DOHH2 (cell line): ENCODE results near the gene TSNAX.
A peak's percentile ranks its signal among the peaks of the same experiment; 100 is the strongest.

Experiments used
- H3F3A ChIP-seq: fragments of 200-600 bp; sonication (generic), shearing (Covaris generic); 2 replicates; pipeline ENCODE4 v1.6.0; 2016; ENCODE audit warnings: antibody characterized with exemption, mild to moderate bottlenecking; ENCODE audit not compliant: control insufficient read depth, insufficient read depth
- H3K27ac ChIP-seq: fragments of 200-600 bp; sonication (generic); 2 replicates; pipeline ENCODE4 v1.5.1; 2014; ENCODE audit warnings: low read depth, mild to moderate bottlenecking, low read length, moderate library complexity
- H3K27me3 ChIP-seq: fragments of 200-600 bp; sonication (generic); 2 replicates; pipeline ENCODE4 v1.6.1; 2014; ENCODE audit warnings: mild to moderate bottlenecking, low read length, mixed read lengths; ENCODE audit not compliant: control insufficient read depth
- H3K36me3 ChIP-seq: fragments of 200-600 bp; sonication (generic); 2 replicates; pipeline ENCODE4 v1.6.1; 2014; ENCODE audit warnings: mild to moderate bottlenecking, low read length, moderate library complexity, mixed read lengths; ENCODE audit not compliant: control insufficient read depth
- H3K4me1 ChIP-seq: fragments of 200-600 bp; sonication (generic); 2 replicates; pipeline ENCODE4 v1.6.1; 2014; ENCODE audit warnings: mild to moderate bottlenecking, low read length, mixed read lengths; ENCODE audit not compliant: control insufficient read depth
- H3K4me2 ChIP-seq: fragments of 200-600 bp; sonication (generic); 2 replicates; pipeline ENCODE4 v1.6.0; 2014; ENCODE audit warnings: mild to moderate bottlenecking, low read length, moderate library complexity
- H3K4me3 ChIP-seq: fragments of 200-600 bp; sonication (generic); 2 replicates; pipeline ENCODE4 v1.5.1; 2014; ENCODE audit warnings: mild to moderate bottlenecking, low read length, mixed read lengths
- H3K79me2 ChIP-seq: fragments of 200-600 bp; sonication (generic); 2 replicates; pipeline ENCODE4 v1.6.1; 2014; ENCODE audit warnings: mild to moderate bottlenecking, low read length, mixed read lengths; ENCODE audit not compliant: control insufficient read depth
- H3K9me2 ChIP-seq: fragments of 200-600 bp; sonication (generic); replicated peaks from 2 replicates; pipeline ENCODE4 v1.6.1; 2014; ENCODE audit warnings: mild to moderate bottlenecking, low read length, mixed read lengths; ENCODE audit not compliant: control insufficient read depth
- H3K9me3 ChIP-seq: fragments of 200-600 bp; sonication (generic); 2 replicates; pipeline ENCODE4 v1.6.1; 2014; ENCODE audit warnings: antibody characterized with exemption, low read length, mixed read lengths; ENCODE audit not compliant: control insufficient read depth, insufficient read depth
- H4K20me1 ChIP-seq: fragments of 200-600 bp; sonication (generic); 2 replicates; pipeline ENCODE4 v1.6.0; 2014; ENCODE audit warnings: low read depth, mild to moderate bottlenecking, antibody characterized with exemption, low read length, moderate library complexity; ENCODE audit not compliant: control insufficient read depth, insufficient read depth
- CTCF ChIP-seq: fragments of 200-600 bp; sonication (generic); IDR thresholded peaks from one replicate; pipeline ENCODE4 v1.5.1; 2014; ENCODE audit warnings: antibody characterized with exemption, mild to moderate bottlenecking, low read depth, low read length; ENCODE audit not compliant: poor library complexity, severe bottlenecking
- EZH2phosphoT487 ChIP-seq: fragments of 200-600 bp; sonication (generic); IDR thresholded peaks from 2 replicates; pipeline ENCODE4 v1.6.1; 2017; ENCODE audit warnings: borderline replicate concordance, mild to moderate bottlenecking, antibody characterized with exemption, low read length, moderate library complexity, mixed read lengths

Gene TSNAX

DNA sequence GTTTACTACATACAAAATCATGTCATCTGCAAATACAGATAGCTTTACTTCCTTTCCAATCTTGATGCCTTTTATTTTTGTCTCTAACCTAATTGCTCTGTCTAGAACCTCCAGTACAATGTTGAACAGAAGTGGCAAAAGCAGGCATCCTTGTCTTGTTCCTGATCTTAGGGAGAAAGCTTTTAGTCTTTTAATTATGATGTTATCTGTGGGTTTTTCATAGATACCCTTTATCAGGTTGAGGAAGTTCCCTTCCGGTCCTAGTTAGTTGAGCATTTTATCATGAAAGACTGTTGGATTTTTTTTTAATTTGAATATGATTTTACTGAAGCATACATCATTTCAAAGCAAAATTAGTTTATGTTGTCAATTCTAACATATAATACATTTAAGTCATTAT, 52.4 kb downstream of the TSNAX start:
- H3K27ac ChIP-seq = no peak overlapping the region
- TF ChIP-seq EZH2phosphoT487 (no peak), CTCF (no peak)
- H3K4me1 ChIP-seq = no peaks in the 10 kb centered on the region
- no peaks in the 10 kb centered on the region for H3K36me3 ChIP-seq
- no peaks in the 10 kb centered on the region for H3K9me3 ChIP-seq
- H3K27me3 ChIP-seq = no peaks in the 10 kb centered on the region; the same call in 1 of the 2 replicates
- H3K4me2 ChIP-seq = no peak overlapping the region
- no peaks in the 10 kb centered on the region for H3F3A ChIP-seq
- no peaks in the 10 kb centered on the region for H3K79me2 ChIP-seq
- no peaks in the 10 kb centered on the region for H3K9me2 ChIP-seq
- H3K4me3 ChIP-seq = no peak overlapping the region
- peaks cover 4% of the 10 kb centered on the region; the same call in 1 of the 2 replicates for H4K20me1 ChIP-seq

DNA sequence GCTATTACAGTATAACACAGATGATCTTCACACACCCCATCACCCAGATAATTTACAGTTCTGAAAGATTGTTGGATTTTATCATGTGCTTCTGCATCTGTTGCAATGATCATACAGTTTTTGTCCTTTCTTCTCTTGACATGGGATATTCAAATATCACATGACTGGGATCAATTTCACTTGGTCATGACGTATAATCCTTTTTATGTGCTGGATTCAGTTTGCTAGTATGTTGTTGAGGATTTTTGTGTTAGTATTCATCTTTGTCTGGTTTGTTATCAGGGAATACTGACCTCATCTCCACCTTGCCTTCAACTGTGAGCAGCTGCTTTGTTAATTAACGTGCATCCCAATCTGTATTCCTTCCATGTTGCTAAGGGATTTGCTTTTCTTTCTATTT, 53.4 kb downstream of the TSNAX start:
- no peak overlapping the region for H3K27ac ChIP-seq
- H3F3A ChIP-seq = no peaks in the 10 kb centered on the region
- no peaks in the 10 kb centered on the region for H3K9me2 ChIP-seq
- no peak overlapping the region for H3K4me2 ChIP-seq
- H3K79me2 ChIP-seq = no peaks in the 10 kb centered on the region
- H3K4me1 ChIP-seq = no peaks in the 10 kb centered on the region
- peaks cover 4% of the 10 kb centered on the region; the same call in 1 of the 2 replicates for H4K20me1 ChIP-seq
- no peaks in the 10 kb centered on the region; the same call in 1 of the 2 replicates for H3K27me3 ChIP-seq
- H3K4me3 ChIP-seq = no peak overlapping the region
- H3K36me3 ChIP-seq = no peaks in the 10 kb centered on the region
- TF ChIP-seq EZH2phosphoT487 (no peak), CTCF (no peak)
- H3K9me3 ChIP-seq = no peaks in the 10 kb centered on the region

DNA sequence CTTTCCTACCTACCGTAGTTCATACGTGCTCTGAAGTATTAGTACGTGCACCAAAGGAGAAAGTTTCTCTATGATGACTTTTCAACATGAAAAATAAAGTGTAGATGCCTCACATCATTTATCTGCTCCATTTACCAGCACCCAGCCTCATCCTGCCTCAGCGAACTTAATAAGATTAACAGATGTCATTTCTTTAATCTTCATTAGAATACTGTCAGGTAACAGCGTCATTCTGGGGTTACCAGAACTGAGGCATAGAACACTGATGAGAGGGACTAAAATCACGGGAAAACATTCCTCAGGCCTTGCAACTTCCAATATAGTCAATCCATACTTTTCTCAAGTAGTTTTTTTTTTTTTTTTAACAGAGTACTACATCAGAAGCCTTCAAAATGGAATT, 54.9 kb downstream of the TSNAX start:
- H3K79me2 ChIP-seq = no peaks in the 10 kb centered on the region
- no peaks in the 10 kb centered on the region for H3K36me3 ChIP-seq
- no peak overlapping the region for H3K27ac ChIP-seq
- TF ChIP-seq CTCF (no peak), EZH2phosphoT487 (no peak)
- no peaks in the 10 kb centered on the region for H3F3A ChIP-seq
- H3K9me3 ChIP-seq = no peaks in the 10 kb centered on the region
- no peaks in the 10 kb centered on the region for H3K4me1 ChIP-seq
- no peak overlapping the region for H3K4me3 ChIP-seq
- no peaks in the 10 kb centered on the region; the same call in 1 of the 2 replicates for H3K27me3 ChIP-seq
- H3K9me2 ChIP-seq = no peaks in the 10 kb centered on the region
- peaks cover 4% of the 10 kb centered on the region; the same call in 1 of the 2 replicates for H4K20me1 ChIP-seq
- no peak overlapping the region for H3K4me2 ChIP-seq

- Histone ChIP-seq H3K4me3 (no peak overlapping the region), H3K4me2 (no peak overlapping the region), H3K27ac (no peak overlapping the region), H3K9me3 (no peaks in the 10 kb centered on the region), H3K4me1 (no peaks in the 10 kb centered on the region), H3K9me2 (no peaks in the 10 kb centered on the region), H3F3A (no peaks in the 10 kb centered on the region), H3K27me3 (no peaks in the 10 kb centered on the region; the same call in 1 of the 2 replicates), H3K79me2 (no peaks in the 10 kb centered on the region), H4K20me1 (peaks cover 4% of the 10 kb centered on the region; the same call in 1 of the 2 replicates), H3K36me3 (no peaks in the 10 kb centered on the region)
- TF ChIP-seq CTCF (peak; percentile 27), EZH2phosphoT487 (no peak)
Measured at GRCh38 chr1:231584117-231584516, 55.6 kb downstream of the TSNAX start.
